ENCODE measurements around the gene TTC7B. TPM values are rescaled to one million over a fixed set of nuclear protein-coding genes. Genes with fewer than 3 reads are reported as not detected.

Gene TTC7B
- total and polyA plus RNA-seq, 2 of the 13 experiments (the other 11 are each of a cell fraction or from before 2014, with no cell fraction given) = 1.3 to 3.2 TPM

- WGBS (ENCODE audit: low lambda C conversion rate) = 61% methylated on average over 3 of the region's 7 CpGs
- POLR2A ChIA-PET = no interaction called here
These were observed 195.6 kb downstream of the TTC7B start for GRCh38 chr14:90620568-90621077.

More at GRCh38 chr14:90620568-90621077, 195.6 kb downstream of the TTC7B start:
- Histone ChIP-seq H3K9ac (ENCODE audit: insufficient read depth, low read depth, low read length) (no peak overlapping the region), H2AFZ (ENCODE audit: low read length) (no peak overlapping the region), H4K20me1 (ENCODE audit: insufficient read depth, low read length) (no peaks in the 10 kb centered on the region), H3K4me1 (ENCODE audit: insufficient read depth, low read length) (peaks cover 19% of the 10 kb centered on the region), H3K4me3 (replicated peaks in 1 of 3; ENCODE audit: insufficient read depth in 1 of 3, low read depth in 2 of 3, low read length in 3 of 3) (no peak overlapping the region), H3K9me3 (ENCODE audit: low read length) (no peaks in the 10 kb centered on the region), H3K36me3 (replicated peaks in 1 of 2; ENCODE audit: control insufficient read depth in 1 of 2, insufficient read depth in 2 of 2, low read length in 2 of 2) (no peaks in the 10 kb centered on the region), H3K27me3 (ENCODE audit: control insufficient read depth in 1 of 2, insufficient read depth in 2 of 2, low read length in 2 of 2) (no peaks in the 10 kb centered on the region), H3K79me2 (ENCODE audit: insufficient read depth, low read length) (no peaks in the 10 kb centered on the region), H3K27ac (ENCODE audit: extremely low read length, insufficient read depth, low read length) (no peak overlapping the region), H3K4me2 (ENCODE audit: low read depth, low read length) (no peak overlapping the region)
- no peak for DNase-seq (ENCODE audit: low spot score)
- CTCF ChIA-PET (ENCODE audit: low intra/inter-chr PET ratio, low total read pairs) = no interaction called here
- TF ChIP-seq ZNF766 (CRISPR knock-in tag; IDR thresholded peaks at IDR 0.05; ENCODE audit: borderline replicate concordance) (no peak), ADNP (CRISPR knock-in tag; IDR thresholded peaks at IDR 0.05) (no peak), ZNF335 (CRISPR knock-in tag; IDR thresholded peaks at IDR 0.05) (no peak), ZNF776 (CRISPR knock-in tag; IDR thresholded peaks at IDR 0.05) (no peak), HNRNPK (IDR thresholded peaks at IDR 0.05; ENCODE audit: low read depth, low read length, poor library complexity, severe bottlenecking) (no peak), ZNF724P (CRISPR knock-in tag; IDR thresholded peaks at IDR 0.05; ENCODE audit: borderline replicate concordance) (no peak), ZNF552 (CRISPR knock-in tag; IDR thresholded peaks at IDR 0.05; ENCODE audit: borderline replicate concordance) (no peak), CEBPZ (IDR thresholded peaks at IDR 0.05; ENCODE audit: low read length) (no peak), ZSCAN31 (CRISPR knock-in tag; IDR thresholded peaks at IDR 0.05; ENCODE audit: low read depth) (no peak), ZNF121 (CRISPR knock-in tag; IDR thresholded peaks at IDR 0.05) (no peak), SMC3 (IDR thresholded peaks at IDR 0.05; ENCODE audit: low read length) (no peak), TOE1 (CRISPR knock-in tag; IDR thresholded peaks at IDR 0.05) (no peak), PHF5A (CRISPR knock-in tag; IDR thresholded peaks at IDR 0.05; ENCODE audit: low read depth, unreplicated experiment) (no peak), ZFYVE20 (CRISPR knock-in tag; IDR thresholded peaks at IDR 0.05; ENCODE audit: borderline replicate concordance, low read depth) (no peak), XBP1 (CRISPR knock-in tag; IDR thresholded peaks at IDR 0.05) (no peak), AKAP8 (CRISPR knock-in tag; IDR thresholded peaks at IDR 0.05) (no peak)
- BruUV-seq (replicated peaks) = no TSS peak
- intact Hi-C loops (cut with micrococcal nuclease; ENCODE audit: unreplicated experiment) = no loop called here
- in situ Hi-C loops (cut with HindIII; ENCODE audit: extremely low pct_ligation_motif_present, low pct_unique_long_range_greater_than_20kb) = no loop called here
- FAIRE-seq = no peak
- no peak for ATAC-seq
